HG03565 (cell line): ENCODE results near the gene PPDPF.
"Not testable (repeated sequence)": the region's sequence is repeated elsewhere in the genome, so short reads cannot be mapped to it uniquely, and the experiment has no call there.

Source experiments
- ATAC-seq: cut with Tn5 transposase; IDR thresholded peaks from one replicate; pipeline ENCODE4 v1.9.1; 2021; ENCODE audit warnings: mild to moderate bottlenecking, moderate library complexity; ENCODE audit not compliant: unreplicated experiment

PPDPF gene

DNA sequence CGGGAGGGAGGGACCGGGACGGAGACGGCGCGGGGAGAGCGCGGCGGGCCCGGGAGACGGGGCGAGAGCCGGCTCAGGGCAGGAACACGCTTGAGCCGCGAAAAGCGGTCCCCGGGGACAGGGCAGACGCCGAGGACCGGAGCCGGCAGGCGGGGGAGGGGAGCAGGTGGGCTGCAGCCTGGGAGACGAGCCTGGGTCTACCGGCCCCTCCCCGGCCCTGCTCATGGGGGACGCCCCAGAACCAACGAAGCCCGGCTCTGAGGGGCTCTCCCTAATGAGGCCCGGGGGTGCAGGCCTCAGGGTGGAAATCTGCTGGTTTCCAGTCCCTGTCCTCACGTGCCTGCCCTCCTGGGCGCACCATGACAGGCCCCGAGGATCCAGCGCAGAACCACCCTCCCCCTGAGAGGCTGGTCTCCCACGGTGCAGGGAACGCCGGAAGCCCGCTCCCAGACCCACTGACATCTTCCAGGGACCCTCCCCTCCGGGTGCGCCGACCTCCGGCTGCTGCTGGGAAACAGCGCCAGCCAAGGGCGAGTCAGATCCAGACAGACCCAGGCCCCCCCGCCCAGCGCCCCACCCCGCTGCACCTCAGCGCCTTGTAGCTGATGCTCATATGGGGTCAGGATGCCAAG lies 21.1 kb upstream of the PPDPF start:
- ATAC-seq = no peak

DNA sequence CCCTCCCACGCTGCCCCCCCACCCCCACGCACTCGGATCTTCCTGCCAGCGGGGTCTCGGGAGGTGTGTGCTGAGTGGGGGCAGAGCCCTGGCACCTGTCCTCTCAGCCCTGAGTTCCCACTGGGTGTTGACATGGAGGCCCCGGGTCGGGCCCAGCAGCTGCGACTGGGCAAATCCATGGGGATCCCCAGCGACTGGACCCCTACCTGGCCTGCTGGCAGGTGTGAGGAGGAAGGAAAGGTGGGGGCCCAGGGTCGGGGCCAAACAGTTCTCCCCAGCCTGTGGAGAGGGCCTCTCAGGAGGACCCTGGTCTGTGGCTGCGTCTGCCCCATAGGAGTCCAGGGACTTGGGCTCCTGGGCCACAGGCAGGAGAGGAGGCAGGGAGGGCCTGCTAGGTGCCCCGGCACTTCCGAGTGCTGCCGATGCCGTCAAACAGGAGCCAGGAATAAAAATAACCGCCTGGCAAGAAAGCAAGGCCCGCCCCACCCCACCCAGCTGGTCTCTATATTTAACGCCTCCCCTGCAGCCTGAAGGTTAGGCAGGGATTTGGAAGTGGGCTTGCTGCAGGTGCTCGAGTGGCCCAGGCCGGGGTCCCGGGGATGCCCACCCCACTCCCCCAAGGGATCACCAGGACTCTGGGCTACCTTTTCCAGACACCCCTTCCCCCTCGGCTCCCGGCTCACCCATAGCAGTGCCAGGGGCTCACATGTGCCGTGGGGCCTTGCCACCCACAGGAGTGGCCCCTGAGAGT lies 20.2 kb upstream of the PPDPF start:
- ATAC-seq = no peak

DNA sequence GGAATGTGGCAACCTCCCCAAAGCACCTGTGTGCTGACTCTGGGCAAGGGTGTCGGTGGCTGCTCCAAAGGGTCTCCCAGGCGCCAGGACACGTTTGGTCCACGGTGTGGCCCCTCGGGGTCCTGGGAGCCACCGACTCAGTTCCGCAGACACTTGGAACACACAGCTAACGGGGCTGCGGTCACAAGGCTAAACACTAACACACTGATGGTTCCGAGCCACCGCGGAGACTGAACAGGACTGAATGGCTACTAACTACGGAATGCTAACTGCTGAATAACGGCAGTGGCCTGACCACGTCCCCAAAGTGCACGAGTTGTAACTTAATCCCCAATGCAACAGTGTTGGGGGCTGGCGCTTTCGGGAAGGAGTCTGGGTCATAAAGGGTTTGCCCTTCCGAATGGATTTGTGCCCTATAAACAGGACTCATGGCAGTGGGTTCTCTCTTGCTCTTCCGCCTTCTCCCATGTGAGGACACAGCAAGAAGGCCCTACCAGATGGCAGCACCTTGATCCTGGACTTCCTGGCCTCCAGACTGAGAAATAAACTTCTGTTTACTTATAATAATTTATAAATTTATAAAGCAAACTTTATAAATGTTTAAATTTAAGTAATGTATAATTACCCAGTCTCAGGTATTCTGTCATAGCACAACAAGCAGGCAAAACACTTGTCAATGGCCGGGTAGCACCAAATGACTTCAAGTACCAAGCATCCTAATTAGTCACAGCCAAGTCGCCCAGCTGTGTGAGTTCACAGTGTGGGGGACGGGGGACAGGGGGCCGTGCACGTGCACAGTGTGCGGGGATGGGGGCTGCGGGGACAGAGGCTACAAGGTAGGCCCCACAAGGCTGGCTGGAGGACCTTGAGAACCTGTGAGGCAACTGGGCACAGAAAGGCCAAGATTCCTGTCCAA lies 19.4 kb upstream of the PPDPF start:
- ATAC-seq = no peak

DNA sequence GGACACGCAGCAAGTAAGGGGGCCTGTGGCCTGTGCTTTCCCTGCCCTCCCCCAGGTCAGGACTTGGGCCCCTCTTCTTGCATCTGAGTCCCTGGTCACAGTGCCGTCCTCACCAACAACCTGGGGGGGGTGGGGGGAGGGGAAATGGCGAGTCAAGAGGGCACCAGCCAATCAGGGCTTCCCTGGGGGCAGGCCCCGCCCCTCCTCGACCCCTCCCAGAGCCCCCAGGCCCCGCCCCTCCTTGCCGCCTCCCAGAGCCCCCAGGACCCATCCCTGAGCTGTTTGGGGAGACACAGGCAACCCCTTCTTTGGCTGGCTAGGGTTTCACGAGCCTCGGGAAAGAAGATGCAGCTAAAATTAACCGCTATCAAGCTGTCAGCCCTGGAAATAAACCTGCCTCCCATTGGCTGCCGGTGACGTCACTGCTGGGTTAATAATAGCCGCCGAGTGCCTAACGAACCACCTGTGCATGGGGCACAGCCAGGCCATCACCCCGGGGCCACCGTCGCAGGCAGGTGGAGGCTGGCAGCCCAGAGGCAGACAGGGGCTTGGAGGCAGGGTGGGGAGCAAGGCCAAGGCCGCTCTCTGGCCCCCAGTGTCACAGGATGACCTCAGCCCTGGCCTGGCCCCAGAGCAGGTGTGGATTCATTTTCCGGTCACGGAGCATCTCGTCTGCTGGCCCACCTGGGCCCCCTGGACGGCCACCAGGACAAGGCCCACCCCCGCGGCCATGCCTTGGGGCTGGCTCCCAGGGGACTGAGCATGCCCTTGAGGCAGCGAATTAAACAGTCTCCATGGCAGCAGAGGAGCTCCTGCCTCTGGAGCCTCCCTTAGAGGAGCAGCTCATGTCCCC lies 18.5 kb upstream of the PPDPF start:
- no peak for ATAC-seq

DNA sequence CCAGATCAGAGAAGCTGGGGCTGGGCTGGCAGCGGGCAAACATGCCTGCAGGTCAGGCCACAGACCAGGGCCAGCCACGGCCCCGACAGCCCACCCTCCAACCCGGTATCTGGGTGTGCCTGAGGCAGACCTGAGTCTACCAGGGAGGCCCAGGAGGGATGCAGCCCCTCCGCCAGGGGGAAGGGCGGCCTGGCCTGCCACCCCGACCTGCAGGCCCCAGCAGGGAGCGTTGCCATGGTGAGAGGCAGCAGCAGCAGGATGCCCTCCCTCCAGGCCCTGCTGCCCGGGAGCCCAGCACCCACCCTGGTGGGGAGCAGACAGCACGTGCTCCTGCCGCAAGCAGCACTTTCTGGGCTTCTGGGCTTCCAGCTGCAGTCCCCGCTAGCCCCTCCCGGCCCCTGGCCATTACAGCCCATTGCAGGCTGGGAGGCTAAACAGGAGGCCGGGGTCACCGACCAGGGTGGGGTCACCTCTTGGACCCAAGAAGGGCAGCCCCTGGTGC lies 17.8 kb upstream of the PPDPF start:
- no peak for ATAC-seq

DNA sequence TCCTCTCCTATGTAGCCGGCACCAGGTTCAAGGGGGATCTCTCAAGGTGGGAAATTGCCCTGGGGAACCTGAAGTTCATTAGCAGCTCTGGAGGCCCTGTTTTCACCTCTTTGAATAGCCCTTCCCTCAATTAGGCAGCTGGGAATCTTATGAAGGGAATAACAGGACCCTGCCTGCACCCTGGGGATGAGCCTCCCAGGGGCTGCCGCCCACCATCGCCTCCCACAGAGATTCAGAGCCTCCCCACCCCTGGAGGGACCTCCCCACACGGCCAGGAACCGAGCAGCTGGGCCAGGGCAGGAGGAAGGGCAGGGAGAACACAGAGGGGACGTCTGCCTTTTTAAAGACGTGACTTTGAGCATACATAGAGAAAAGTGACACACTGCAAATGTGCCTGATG lies 17.0 kb upstream of the PPDPF start:
- ATAC-seq = no peak

DNA sequence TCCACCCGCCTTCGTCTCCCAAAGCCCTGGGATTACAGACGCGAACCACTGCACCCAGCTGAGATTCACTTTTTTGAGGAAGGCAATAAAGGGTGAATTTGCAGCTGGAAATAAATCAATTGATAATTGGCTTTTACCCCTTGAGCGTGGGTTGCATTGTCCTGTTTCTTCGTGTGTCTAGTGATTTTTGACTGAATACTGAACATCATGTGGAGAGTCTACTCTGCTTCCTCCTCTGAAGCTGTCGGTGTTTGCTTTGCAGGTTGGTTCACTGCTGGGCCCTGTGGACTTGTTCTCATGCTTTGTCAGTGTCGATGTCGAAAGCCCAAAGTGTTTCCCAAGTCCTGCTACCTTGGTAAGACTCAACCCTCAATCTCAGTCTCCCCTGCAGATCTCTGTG lies 15.9 kb upstream of the PPDPF start:
- ATAC-seq = no peak

DNA sequence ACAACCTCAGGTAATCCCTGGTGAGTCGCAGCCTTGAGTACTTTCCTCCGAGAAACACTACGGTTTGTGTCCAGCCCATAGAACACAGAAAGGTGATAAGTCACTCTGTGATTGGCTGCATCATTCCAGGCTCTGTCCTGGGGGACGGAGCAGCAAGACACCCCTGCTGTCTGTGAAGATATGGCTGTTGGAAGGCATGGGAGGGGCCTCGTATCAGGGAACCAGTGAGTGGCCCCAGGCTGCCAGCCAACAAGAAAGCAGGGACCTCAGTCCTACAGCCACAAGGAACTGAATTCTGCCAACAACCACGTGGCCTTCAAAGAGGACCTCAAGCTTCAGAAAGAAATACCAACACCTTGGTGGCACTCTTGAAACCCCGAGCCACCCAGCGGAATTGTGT lies 15.3 kb upstream of the PPDPF start:
- ATAC-seq = no peak

DNA sequence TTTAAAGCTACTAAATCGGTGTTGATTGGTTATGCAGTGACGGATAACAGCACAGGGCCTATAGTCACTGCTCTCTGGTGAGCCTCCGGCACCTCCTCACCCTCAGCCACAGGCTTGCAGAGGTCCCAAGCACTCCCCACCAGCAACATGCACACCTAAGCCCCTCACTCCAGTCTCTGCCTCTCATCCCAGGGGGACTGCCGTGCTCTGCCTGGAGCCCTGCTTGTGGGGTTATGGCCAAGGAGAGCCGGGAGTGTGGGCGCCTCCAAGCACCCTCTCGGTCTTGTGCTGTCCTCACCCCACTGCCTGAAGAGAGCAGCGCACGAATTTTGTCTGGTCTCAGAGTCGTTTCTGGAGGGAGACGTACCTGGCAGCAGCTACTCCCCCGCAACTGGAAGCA lies 14.8 kb upstream of the PPDPF start:
- ATAC-seq = no peak

DNA sequence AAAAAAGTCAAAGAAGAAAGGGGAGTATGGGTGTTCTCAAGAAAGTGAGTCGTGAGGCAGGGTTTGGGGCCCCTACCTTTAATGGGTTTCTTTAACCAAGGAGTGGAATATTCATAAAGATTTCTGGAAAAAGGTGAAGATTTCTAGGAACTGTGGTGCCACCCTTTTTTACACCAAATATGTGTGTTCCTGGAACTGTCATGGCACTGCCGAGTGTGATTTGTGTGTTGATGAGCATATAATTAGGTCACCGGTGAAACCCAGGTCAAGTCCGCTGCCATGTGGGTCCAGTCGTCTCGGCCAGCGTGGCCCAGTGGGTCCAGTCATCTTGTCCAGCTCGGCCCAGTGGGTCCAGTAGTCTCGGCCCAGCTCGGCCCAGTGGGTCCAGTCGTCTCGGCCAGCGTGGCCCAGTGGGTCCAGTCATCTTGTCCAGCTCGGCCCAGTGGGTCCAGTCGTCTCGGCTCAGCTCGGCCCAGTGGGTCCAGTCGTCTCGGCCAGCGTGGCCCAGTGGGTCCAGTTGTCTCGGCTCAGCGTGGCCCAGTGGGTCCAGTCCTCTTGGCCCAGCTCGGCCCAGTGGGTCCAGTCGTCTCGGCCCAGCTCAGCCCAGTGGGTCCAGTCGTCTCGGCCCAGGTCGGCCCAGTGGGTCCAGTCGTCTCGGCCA lies 13.4 kb upstream of the PPDPF start:
- ATAC-seq = no peak

DNA sequence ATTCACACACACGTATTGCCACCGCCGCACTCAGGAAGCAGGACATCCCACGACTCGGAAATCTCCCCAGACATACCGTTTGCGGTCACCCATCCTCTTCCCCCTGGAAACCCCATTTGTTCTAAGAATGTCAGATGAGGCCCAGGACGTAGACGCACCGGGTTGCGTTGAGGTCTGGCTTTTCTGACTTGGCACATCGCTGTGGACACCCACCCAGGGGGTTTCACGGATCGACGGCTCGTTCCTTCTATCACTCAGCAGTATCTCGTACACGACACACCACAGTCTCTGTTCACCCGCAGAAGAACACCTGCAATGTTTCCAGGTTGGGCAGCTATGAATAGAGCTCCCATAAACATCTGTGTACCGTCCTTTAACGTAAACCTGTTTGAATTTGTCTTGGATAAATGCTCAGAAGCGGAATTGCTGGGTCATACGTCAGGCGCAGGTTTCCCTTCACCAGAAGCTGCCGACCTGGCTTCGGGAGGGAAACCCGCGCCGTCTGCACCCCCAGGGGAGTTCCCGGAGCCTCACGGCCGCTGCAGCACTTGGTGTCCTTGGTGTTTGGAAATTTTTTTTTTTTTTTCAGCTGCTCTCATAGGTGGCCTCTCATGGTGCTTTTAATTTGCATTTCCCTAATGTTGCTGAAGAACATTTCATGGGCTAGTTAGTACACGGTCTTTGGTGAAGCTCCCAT lies 12.3 kb upstream of the PPDPF start:
- ATAC-seq = no peak

DNA sequence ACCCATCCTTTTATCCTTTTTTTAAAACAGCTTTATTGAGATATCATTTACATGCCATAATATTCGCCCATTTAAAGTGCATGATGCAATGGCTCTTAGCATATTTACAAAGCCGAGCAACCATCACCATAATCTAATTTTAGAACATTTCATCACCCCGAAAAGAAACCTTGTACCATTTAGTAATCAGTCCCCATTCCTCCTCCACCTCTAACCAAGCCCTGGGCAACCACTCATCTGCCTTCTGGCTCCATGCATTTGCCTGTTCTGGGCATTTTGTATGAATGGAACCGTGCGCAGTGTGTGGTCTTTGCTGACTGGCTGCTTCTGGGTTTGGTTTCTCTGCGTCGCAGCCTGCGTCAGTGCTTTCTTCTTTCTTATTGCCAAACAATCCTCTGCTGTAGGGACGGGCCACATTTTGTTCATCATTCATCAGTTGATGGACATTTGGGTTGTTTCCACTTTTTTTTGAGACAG lies 11.4 kb upstream of the PPDPF start:
- ATAC-seq = no peak

DNA sequence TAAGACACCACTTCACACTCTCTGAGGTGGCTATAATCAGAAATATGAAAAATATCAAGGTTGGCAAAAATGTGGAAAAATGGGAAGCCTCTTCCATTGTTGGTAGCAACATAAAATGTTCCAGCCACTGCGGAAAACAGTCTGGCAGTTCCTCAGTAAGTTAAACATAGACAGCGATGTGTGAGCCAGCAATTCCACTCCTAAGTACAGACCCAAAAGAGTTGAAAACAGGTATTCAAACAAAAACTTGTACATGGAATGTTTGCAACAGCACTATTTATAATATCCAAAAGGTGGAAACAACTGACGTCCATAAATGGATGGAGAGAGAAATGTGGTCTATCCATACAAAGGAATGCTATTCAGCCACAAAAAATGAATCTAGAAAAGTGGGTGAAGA lies 7.4 kb upstream of the PPDPF start:
- ATAC-seq = no peak

DNA sequence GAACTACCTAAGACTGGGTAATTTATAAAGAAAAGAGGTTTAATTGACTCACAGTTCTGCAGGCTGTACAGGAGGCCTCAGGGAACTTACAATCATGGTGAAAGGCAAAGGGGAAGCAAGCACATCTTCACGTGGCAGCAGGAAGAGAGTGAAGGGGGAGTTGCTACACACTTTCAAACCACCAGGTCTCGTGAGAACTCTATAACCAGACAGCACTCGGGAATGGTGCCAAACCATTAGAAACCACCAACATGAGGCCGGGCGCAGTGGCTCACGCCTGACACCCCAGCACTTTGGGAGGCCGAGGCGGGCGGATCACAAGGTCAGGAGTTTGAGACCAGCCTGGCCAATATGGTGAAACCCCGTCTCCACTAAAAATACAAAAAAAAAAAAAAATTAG lies 6.0 kb upstream of the PPDPF start:
- ATAC-seq = not testable (repeated sequence)

DNA sequence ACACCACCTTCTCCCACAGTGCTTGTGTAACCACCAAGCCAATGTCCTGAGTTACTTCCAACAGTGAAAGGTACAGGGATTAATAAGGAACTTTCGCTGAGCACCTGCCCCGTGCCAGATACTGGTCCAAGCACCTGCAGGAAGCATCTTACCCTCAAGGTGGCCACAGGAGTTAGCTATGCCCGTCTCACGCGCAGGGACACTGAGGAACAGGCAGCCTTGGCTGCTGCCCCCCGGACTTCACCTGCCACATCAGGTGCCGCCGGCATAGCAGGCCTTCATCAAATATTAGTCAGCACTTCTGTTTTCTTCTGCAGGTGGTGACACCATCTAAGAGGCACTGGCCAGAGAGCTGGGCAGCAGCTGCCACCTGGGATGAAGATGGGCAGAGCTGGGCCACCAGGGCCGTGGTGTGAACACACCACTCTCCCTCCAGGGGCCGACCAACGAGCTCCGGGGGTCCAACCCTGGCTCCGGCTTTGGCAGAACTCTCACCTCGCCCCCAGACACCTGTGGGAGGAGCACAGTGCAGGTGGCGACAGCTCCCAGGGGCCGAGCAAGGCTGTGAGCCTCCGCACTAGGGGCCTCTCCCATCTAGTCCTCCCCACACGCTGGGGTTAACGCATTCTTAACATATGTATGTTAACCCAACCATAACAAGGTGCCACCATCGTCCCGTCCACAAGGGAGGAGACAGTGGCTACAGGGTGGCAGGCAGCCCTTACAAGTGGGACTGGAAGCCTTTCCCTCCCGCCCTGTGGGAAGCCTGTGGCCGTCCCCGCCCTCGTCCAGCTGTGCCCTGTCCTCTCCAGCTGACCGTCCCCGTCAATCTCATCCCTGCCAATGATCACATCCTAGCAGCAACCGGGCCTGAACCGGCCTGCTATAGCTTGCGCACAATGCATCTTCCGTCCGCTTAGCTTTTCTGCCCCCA lies 2.9 kb upstream of the PPDPF start:
- ATAC-seq = no peak

DNA sequence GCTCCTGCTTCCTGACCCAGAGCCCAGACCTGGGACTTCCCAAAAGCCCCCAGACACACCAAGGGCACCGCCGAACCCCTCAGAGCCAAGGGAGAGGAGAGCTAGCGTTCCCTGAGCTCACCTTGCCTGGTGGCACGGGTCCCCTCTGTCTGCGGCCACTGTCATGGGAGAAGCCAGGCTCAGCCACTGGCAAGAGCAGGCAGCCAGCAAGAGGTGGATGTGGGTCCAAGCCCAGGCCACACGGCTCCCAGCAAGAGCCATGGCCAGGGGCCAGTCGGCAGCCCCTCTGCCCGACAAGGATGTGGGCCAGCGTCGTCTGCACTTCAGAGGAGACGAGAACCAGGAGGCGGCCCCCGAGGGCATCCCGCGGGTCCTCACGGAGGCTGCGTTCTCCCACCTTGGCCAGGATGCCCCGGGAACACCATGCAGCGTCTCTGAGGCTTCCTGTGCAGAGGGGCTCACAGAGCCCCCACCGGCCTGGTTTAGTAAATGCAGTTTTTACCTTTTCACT lies 2.2 kb upstream of the PPDPF start:
- no peak for ATAC-seq

DNA sequence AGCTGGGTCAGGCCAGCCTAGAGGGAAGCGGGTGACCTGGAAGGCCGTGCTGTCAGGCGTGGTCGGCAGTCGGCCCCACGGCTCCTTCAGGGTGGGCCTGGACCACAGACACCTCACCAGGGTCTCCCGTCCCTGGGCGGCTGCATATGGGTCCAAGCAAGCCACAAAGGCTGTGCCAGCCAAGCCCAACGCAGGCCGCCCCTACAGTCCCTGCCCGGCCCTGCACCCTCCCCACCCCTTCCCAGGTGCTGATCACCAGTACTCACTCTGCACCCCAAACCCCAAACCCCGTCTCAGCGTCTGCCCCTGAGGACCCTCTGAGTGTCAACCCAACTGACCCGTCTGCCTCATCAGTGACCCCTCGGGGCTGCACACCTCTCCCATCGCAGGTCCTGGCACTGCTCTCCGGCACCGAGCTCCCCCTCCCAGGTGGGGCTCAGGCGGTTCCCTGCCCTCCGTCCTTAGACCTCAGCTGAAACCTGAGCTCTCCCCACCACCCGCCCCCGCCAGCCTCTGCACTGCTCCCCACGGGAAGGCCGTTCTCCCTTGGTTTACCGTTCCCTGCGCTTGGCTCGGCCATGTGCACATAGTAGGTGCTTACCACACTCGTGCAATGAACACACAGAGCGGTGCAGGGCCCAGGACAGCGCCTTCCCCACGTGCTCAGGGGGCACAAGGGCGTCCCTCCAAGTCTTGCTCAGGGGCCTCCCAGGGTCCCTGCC lies 1.5 kb upstream of the PPDPF start:
- ATAC-seq = no peak
